ENCODE measurements around the gene ANKS3. TPM values are rescaled to one million over a fixed set of nuclear protein-coding genes. Genes with fewer than 3 reads are reported as not detected.

Gene ANKS3
- total and polyA plus RNA-seq, 2 donors from 2014 or later, result 20.7 to 27.6 TPM

DNA sequence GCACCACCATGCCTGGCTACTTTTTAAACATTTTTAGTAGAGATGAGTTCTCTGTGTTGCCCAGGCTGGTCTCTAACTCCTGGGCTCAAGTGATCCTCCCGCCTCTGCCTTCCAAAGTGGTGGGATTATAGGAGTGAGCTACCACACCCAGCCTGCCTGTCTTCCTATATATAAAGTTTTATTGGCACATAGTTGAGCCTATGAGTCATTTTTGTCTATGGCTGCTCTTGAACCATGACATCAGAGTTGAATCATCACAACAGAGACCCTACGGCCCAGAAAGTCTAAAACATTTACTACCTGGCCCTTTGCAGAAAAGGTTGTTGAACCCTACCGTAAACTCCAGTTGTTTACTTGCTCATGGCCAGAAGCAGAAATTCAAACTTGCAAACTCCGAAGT, 46.2 kb upstream of the ANKS3 start:
- Histone ChIP-seq H3K27ac (ENCODE audit: low read depth in 2 of 2, low read length in 2 of 2) (no peak overlapping the region), H3K9me3 (ENCODE audit: control insufficient read depth in 2 of 3, insufficient read depth in 1 of 3, low read length in 3 of 3) (no peaks in the 10 kb centered on the region), H3K27me3 (ENCODE audit: control insufficient read depth, insufficient read depth, low read length) (no peaks in the 10 kb centered on the region), H3K9ac (ENCODE audit: low read length in 3 of 3) (no peak overlapping the region), H3K36me3 (ENCODE audit: control insufficient read depth in 2 of 3, insufficient read depth in 3 of 3, low read length in 3 of 3) (no peaks in the 10 kb centered on the region), H3K4me3 (ENCODE audit: low read length in 3 of 3) (no peak overlapping the region), H3K4me1 (ENCODE audit: control insufficient read depth in 2 of 3, insufficient read depth in 2 of 3, low read depth in 1 of 3, low read length in 3 of 3) (no peaks in the 10 kb centered on the region)
- intact Hi-C loops (cut with DNase I), result no loop called here
- TF ChIP-seq, protein P1, sequence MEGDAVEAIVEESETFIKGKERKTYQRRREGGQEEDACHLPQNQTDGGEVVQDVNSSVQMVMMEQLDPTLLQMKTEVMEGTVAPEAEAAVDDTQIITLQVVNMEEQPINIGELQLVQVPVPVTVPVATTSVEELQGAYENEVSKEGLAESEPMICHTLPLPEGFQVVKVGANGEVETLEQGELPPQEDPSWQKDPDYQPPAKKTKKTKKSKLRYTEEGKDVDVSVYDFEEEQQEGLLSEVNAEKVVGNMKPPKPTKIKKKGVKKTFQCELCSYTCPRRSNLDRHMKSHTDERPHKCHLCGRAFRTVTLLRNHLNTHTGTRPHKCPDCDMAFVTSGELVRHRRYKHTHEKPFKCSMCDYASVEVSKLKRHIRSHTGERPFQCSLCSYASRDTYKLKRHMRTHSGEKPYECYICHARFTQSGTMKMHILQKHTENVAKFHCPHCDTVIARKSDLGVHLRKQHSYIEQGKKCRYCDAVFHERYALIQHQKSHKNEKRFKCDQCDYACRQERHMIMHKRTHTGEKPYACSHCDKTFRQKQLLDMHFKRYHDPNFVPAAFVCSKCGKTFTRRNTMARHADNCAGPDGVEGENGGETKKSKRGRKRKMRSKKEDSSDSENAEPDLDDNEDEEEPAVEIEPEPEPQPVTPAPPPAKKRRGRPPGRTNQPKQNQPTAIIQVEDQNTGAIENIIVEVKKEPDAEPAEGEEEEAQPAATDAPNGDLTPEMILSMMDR (IDR thresholded peaks at IDR 0.05; ENCODE audit: borderline replicate concordance, extremely low read depth, insufficient read depth), result no peak
- FAIRE-seq, result no peak
- no peak for DNase-seq

DNA sequence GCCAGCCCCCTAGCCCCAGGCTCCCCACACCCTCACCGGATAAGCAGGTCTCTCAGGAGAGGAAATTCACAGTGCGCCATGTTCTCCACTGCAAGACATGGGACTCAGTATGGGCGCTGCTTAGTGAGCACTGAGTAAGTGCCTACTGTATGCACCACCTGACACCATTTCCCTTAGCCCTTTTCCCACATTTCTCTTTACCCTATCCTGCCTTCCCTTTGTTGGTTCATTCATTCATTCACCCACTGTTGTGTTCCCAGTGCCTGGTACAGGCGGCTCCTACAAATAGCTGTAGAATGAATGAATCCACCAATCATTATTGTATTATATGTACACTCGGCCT, 44.0 kb upstream of the ANKS3 start:
- Histone ChIP-seq H3K4me3 (ENCODE audit: low read length in 3 of 3) (no peak overlapping the region), H3K9ac (ENCODE audit: low read length in 3 of 3) (no peak overlapping the region), H3K4me1 (ENCODE audit: control insufficient read depth in 2 of 3, insufficient read depth in 2 of 3, low read depth in 1 of 3, low read length in 3 of 3) (no peaks in the 10 kb centered on the region), H3K36me3 (ENCODE audit: control insufficient read depth in 2 of 3, insufficient read depth in 3 of 3, low read length in 3 of 3) (no peaks in the 10 kb centered on the region), H3K27ac (ENCODE audit: low read depth in 2 of 2, low read length in 2 of 2) (no peak overlapping the region), H3K9me3 (ENCODE audit: control insufficient read depth in 2 of 3, insufficient read depth in 1 of 3, low read length in 3 of 3) (no peaks in the 10 kb centered on the region), H3K27me3 (ENCODE audit: control insufficient read depth, insufficient read depth, low read length) (no peaks in the 10 kb centered on the region)
- no peak for DNase-seq
- intact Hi-C loops (cut with DNase I), result no loop called here
- FAIRE-seq, result no peak
- TF ChIP-seq, protein P1 (IDR thresholded peaks at IDR 0.05; ENCODE audit: borderline replicate concordance, extremely low read depth, insufficient read depth), result no peak

DNA sequence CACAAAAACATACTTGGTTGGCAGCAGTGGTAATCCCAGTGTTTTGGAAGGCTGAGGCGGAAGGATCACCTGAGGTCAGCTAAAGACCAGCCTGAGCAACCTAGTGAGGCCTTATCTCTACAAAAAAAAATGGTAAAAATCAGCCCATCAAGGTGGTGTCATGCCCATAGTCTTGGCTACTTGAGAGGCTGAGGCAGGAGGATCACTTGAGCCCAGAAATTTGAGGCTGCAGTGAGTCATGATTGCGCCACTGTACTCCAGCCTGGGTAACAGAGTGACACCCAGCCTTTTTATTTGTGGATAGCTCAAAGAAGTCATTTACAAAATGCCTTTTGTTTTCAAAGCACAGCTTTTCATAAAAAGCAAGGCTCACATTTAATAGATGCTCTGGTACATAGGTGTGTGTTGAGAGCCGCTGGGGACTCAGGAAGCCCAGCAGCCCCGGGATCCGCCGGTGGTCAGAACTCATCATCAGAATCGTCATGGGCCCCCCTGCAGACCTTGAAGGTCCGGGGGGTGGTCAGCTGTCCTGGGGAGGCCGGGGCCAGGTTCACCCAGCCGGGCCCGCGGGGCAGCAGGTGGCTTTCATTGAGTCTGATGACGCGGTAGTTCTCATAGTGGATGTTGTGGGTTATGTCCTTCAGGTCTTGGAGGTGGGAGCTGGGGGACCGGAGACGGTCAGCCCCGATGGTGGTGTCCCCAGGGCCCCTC, 43.4 kb upstream of the ANKS3 start:
- TF ChIP-seq, protein P1 (IDR thresholded peaks at IDR 0.05; ENCODE audit: borderline replicate concordance, extremely low read depth, insufficient read depth), result no peak
- no peak for FAIRE-seq
- H3K9ac ChIP-seq (ENCODE audit: low read length in 3 of 3), result no peak overlapping the region
- H3K4me1 ChIP-seq (ENCODE audit: control insufficient read depth in 2 of 3, insufficient read depth in 2 of 3, low read depth in 1 of 3, low read length in 3 of 3), result no peaks in the 10 kb centered on the region
- no peaks in the 10 kb centered on the region for H3K9me3 ChIP-seq (ENCODE audit: control insufficient read depth in 2 of 3, insufficient read depth in 1 of 3, low read length in 3 of 3)
- no peak overlapping the region for H3K4me3 ChIP-seq (ENCODE audit: low read length in 3 of 3)
- no peak for DNase-seq
- H3K27ac ChIP-seq (ENCODE audit: low read depth in 2 of 2, low read length in 2 of 2), result no peak overlapping the region
- no peaks in the 10 kb centered on the region for H3K27me3 ChIP-seq (ENCODE audit: control insufficient read depth, insufficient read depth, low read length)
- no peaks in the 10 kb centered on the region for H3K36me3 ChIP-seq (ENCODE audit: control insufficient read depth in 2 of 3, insufficient read depth in 3 of 3, low read length in 3 of 3)
- intact Hi-C loops (cut with DNase I), result no loop called here
